ENCODE data around the gene PNLIP.

The PNLIP gene

DNA sequence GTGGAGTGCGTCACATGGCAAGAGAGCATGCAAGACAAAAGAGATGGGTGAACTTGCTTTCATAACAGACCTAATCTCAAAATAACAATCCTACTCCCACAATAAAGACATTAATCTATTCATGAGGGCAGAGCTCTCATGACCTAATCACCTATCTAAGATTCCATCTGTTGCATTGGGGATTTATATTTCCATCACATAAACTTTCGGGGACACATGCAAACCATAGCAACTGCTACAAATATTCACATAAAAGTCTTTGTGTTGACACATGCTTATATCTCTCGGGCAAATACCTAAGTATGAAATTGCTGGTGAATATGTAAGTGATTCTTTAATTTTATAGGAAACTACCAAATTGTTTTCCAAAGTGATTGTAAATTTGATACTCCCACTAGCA lies 29.1 kb downstream of the PNLIP start:
- no peak for DNase-seq (ENCODE audit: low spot score)

DNA sequence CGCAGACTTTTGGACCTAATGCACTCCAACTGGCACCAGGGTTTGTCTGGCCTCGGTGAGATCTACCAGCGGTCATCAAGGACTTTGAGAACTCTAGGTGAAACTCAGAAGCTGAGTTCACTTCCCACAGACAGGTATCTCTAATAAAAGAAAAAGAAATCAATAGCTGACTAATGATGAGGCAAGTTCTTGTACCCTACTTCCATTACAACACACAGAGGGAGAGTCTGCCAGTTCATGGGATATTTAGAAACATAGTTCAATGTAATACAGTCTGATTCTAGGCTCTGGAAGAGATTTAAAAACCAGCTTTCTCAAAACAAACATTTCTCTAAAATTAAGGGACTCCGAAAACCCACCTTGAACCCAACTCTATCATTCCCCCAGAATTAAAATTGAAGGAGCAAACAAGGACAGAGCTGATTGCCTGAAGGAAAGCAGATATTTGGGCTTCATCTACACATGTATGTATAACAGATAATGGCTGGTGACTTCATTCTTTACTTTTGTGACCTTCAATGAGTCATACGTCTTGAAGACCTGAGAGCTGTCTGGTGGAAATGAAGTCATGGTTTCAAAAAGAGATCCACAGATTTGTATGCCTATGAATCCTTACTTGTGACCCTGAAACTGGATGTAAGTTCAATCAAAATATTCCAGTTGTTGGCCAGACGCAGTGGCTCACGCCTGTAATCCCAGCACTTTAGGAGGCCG lies 42.3 kb downstream of the PNLIP start:
- DNase-seq (ENCODE audit: low spot score): no peak

DNA sequence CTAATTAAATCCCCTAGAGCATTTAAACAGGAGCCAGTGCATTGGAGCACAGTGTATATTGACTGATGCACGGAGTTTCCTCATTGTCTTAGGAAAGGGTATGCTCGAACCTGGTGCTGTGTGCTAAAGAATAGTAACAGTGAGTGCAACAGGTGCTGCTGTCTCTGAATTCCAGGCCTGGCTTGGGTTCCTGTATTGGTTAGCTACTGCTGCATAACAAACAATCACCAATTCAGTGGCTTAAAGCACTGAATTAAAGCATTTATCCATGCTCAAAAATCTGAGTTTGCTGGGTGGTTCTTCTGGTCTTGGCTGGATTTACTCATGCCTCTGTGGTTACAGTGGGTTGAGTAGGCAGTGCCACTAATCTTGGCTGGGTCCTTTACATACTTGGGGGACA lies 43.3 kb downstream of the PNLIP start:
- DNase-seq (ENCODE audit: low spot score): no peak

DNA sequence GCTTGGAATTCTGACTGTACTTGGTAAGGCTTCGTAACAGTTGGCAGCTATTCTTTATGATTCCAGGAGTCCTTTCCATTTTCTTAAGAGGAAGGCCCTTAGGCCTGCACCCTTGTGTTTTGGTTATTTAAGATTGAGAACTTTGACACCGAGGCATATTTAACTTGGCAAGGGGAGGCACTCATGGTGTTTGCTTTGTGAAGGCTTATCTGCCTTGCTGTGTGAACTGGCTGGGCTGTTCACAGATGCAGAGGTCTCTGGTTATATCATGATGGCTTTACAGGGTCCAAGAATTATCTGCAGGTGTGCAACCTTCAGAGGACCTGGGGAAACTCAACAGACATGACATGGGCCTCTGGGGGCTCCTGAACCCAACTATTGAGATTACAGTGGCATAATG lies 44.2 kb downstream of the PNLIP start:
- no peak for DNase-seq (ENCODE audit: low spot score)

DNA sequence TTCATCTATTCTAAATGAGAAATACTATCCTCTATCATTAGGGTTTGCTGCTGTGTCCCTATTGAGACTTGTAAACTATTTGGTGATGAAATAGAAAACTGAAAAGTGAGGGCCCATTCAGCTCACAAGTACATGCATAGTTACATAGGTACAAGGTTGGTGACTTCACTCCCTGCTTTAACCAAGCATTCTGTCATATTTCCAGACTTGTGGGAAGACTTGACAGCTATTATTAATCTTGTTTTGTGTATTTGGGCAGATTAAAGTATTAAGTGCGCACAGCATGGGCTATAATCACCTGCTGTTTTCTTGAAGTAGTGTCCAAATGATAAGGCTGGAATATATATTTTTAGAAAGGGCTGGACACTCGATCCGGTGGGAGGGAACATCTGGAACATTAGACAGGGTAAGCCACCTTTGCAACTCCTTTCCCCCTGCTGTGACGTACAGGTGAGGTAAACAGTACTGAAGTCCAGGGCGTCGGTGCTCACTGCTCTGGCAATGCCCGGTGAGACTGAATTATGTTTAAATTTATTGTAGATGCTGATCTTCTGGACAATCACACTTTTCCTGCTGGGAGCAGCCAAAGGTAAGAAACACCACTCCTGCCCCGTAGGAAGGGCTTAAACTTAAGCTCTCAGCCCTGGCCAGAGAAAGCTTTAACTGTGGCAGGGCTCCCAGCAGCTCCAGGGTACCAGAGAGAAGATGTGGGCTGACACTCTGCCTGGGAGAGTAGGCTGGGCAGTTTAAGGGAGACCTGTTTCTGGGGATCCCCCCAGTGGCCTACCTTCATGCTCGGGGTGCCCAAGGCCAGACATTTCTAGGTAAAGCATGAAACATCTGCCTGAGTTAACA lies 45.1 kb downstream of the PNLIP start, which contains the start of gene PNLIPRP1:
TSS of gene PNLIPRP1 (plus strand) at position 370 of the 855 bp plus-strand sequence. CDS start at position 541, 171 bp downstream.
- DNase-seq (ENCODE audit: low spot score): no peak

DNA sequence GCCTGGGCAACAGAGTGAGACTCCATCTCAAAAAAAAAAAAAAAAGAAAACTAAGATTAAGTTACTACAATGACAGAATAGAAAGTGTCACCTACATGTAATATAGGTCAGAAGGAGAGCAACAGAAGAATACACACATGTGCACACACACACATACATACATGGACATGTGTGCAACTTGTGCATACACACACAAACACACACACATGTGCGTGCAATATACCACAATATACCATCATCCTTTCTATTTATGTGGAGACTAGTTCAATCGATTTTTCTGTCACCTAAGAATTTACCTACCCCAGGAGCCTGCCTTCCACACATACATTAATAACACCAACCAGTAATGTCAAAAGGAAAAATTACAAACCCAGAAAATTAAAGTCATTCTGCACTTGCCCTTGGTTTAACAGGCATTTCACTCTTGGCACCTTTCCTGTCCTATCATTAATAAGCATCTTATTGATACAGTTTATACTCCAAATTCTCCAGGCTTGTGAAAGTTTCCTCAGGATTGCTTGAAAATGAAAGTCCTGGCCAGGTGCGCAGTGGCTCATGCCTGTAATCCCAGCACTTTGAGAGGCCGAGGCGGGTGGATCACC lies 47.5 kb downstream of the PNLIP start:
- no peak for DNase-seq (ENCODE audit: low spot score)

DNA sequence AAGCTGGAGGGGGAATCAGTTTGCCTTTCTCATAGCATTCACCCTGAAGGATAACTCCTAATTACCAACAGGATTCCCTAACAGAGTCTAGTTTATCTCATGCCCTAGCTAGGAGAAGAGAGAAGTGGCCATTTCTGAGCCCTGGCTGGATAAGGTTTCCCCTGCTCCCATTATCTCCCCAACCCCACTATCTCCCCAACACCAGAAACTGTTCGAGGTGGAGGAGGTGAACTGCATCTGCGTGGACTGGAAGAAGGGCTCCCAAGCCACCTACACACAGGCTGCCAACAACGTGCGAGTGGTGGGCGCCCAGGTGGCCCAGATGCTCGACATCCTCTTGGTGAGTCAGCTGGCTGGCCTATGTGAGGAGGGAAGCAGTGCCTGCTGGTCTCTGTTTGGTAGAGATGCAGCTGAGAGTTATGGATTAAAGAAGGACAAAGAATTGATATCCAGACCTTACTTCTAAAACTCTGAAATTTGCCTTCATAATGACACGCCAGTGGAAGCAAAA lies 48.8 kb downstream of the PNLIP start:
- DNase-seq (ENCODE audit: low spot score): no peak

- no peak for DNase-seq (ENCODE audit: low spot score)
These were observed 50.3 kb downstream of the PNLIP start for GRCh38 chr10:116596062-116596461.

DNA sequence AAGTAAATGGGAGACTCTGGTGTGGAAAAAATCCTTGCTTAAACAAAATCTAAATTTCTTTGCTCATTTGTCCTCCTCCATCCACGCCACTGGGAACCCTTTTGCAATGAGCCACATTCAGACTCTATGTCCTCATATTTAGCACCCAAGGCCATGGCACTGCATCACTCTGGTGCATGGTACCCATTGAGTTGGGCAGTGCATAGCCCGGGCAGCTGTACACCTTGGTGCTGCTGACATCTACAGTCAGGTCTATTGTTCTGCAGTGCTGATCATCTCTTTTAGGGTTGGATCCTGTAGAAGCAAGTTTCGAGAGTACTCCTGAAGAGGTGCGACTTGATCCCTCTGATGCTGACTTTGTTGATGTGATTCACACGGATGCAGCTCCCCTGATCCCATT lies 51.8 kb downstream of the PNLIP start:
- DNase-seq (ENCODE audit: low spot score): no peak

- DNase-seq (ENCODE audit: low spot score): no peak
These were observed 52.6 kb downstream of the PNLIP start for GRCh38 chr10:116598329-116598728.

DNA sequence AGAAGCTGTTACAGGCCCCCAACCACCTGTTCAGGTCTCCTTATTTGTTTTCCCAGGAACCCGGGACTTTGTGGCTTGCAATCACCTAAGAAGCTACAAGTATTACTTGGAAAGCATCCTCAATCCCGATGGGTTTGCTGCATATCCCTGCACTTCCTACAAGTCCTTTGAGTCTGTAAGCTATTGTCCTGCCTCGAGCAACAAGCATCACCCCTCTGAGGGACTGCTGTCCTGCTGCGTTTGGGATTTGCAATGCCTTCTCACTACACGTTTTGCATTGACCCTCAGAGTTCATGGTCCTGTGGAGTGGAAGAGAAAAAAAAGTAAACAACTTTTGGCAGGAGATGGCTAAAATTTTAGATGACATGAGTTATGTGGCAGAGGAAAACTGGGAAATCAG lies 54.3 kb downstream of the PNLIP start:
- DNase-seq (ENCODE audit: low spot score): no peak

- no peak for DNase-seq (ENCODE audit: low spot score)
These were observed 57.1 kb downstream of the PNLIP start for GRCh38 chr10:116602648-116603400.

DNA sequence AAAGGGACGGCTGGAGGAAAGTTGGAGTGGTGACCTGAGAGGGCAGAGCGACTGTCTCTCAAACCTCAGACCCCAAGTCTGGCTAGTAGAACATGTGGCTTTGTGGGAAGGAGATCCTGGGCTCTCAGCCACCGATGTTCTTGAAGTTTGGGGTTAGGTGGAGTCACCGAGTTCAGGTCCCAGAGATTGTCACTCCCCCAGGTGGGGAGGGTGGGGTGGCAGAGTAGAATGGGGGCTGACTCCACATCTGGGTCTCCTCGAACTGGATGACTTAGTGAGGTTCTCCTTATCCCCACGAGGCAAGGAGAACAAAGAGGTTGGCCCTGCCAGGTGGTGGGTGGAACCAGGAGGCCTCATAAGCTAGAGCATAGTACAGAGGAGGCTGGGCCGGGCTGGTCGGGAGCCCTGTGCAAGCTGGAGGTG lies 60.3 kb downstream of the PNLIP start:
- no peak for DNase-seq (ENCODE audit: low spot score)

GRCh38 chr10:116607336-116607735 lies 61.6 kb downstream of the PNLIP start:
- no peak for DNase-seq (ENCODE audit: low spot score)

GRCh38 chr10:116608686-116609594 lies 63.2 kb downstream of the PNLIP start:
- DNase-seq (ENCODE audit: low spot score): no peak

DNA sequence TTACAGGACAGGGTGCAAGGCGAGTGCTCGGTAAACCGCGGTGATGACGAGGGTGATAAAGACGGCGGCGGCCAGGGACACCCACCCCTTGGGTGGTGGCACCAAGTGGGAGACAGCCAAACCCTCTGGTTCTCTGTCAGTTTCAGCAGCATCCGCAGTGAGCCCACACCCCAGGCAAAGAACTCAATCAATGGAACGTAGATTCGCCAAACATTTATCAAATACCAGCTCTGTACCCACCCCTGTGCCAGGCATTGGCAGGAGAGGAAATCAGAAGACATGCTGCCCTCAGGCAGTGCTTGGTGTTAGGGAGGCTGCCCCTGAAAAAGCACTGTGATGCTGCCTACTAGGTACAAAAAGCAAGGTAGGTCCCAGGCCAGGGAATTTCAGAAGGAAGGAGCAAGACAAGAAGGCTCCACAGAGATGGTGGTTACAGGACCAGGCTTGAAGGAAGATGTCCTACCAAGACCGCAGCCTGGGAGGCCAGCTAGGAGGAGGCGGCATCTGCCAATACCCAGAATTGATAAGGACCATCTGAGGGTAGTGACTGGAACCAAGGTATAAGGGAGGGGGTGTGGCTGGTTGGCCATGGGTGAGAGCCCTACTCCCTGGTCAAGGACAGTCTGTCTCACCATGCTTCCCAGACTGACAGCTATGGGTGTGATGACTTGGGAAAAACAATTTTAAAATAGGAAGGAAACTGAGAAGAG lies 64.9 kb downstream of the PNLIP start:
- no peak for DNase-seq (ENCODE audit: low spot score)

DNA sequence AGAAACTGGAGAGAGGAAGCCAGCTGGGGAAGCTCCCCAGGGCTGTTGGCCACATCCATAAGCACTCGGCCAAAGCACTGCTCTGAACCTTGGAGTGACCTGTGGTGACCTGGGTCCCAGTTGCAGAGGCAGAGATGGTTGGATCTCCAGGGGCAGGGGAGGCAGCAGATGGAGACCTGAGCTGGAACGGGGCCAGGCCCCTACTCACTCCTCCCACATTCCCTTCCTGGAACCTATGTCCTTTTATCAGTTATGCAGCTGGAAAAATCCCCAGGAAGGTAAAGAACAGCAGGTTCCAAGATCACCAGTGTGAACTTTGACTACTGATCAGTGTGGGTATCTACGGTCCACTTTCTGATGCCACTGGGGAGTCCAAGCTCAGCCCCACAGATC lies 65.4 kb downstream of the PNLIP start:
- no peak for DNase-seq (ENCODE audit: low spot score)

DNA sequence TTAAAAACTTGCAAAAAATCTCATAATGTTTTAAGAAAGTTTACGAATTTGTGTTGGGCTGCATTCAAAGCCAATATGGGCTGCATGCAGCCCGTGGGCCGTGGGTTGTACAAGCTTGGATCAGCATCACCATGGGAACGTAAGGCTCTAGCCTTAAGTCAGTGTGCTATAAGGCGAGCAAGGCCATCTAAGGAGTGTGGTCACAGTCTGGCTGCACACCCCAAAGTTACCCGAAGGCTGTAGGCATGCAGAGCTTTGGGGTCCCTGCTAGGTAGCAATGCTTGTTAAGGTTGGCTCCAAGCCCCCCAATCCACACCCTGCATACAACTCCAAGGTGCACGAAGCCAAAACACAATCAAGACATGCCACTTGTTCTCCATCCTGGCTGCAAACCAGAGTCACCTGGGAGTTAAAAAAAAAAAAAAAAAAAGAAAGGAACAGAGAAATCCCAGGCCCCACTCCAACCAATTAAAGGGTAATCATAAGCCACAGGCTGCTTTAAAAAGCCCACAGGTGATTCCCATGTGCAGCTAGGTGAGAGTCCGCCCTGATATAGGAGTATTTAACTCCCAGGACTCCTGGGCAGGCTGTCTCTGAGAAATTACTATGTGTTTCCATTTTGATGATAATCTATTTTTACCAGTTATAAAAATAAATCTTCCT lies 66.5 kb downstream of the PNLIP start:
- no peak for DNase-seq (ENCODE audit: low spot score)

DNA sequence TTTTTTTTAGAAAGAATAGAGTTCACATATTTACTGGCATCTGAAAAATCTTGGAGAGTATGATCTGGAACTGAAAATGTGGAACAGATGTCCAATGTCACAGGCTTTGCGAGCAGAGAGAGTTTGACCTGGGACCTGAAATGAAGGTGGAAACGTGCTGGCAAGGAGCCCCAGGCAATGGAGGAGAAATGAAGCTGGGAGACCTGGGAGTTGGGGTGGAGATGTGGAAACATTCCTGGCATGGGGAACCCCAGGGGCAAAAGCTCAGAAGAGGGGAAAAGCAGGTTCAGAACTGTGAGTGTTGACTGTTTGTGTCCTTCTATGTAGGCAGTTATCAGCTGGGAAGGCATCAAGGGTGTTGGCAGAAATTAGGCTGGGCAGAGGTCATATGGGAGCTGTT lies 67.7 kb downstream of the PNLIP start:
- no peak for DNase-seq (ENCODE audit: low spot score)

DNA sequence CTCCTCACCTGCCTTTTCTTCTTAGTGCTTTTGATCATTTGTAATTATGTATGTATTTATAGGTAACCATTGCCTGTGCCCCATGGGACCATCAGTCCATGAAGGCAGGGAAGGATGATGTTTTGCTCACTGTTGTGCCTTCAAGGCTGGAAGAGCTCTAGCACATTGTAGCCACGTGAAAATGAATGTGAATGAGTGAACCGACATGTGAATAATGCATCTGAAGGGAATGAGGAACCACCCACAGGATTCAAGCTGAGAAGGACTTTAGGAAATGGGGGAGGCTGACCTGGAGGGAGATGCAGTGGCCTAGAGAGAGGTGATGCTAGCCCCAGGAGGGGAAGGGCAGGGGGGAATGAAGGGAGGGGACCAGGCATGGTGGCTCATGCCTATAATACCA lies 69.1 kb downstream of the PNLIP start:
- DNase-seq (ENCODE audit: low spot score): no peak

Data from globus pallidus (tissue), 1 donor.